Astrocyte (in vitro differentiated cells and primary cell): ENCODE data around the gene GPR39. TPM values are rescaled to one million over a fixed set of nuclear protein-coding genes. Genes with fewer than 3 reads are reported as not detected.

Experiments used
- DNase-seq: peaks from one replicate; pipeline ENCODE4 v3.0.0-alpha.2; 2010; ENCODE audit warnings: low read depth
- FAIRE-seq: peaks from 2 replicates; lab custom pipeline; 2011; peaks lifted over from hg19 to GRCh38; lab: Jason Lieb, UNC
- H2AFZ ChIP-seq: 2 replicates; pipeline ENCODE4 v1.6.0; 2012; ENCODE audit warnings: low read depth, low read length, inconsistent platforms
- H3K27ac ChIP-seq: 2 replicates; pipeline ENCODE4 v1.5.1; 2011; ENCODE audit warnings: low read depth, low read length, inconsistent platforms
- H3K27me3 ChIP-seq: 2 replicates; pipeline ENCODE4 v1.6.0; 2011; ENCODE audit warnings: low read length, inconsistent platforms; ENCODE audit not compliant: insufficient read depth
- H3K36me3 ChIP-seq: 2 replicates; pipeline ENCODE4 v1.5.1; 2011; ENCODE audit warnings: low read length, inconsistent platforms; ENCODE audit not compliant: insufficient read depth
- H3K4me1 ChIP-seq: 2 replicates; pipeline ENCODE4 v1.5.1; 2011; ENCODE audit warnings: low read length, inconsistent platforms; ENCODE audit not compliant: insufficient read depth
- H3K4me2 ChIP-seq: 2 replicates; pipeline ENCODE4 v1.6.0; 2012; ENCODE audit warnings: low read length, inconsistent platforms
- H3K4me3 ChIP-seq: 2 replicates; pipeline ENCODE4 v1.5.1; 2011; ENCODE audit warnings: low read depth, mild to moderate bottlenecking, low read length, inconsistent platforms; ENCODE audit not compliant: insufficient read depth
- H3K79me2 ChIP-seq: 2 replicates; pipeline ENCODE4 v1.6.0; 2012; ENCODE audit warnings: mild to moderate bottlenecking, low read length, inconsistent platforms; ENCODE audit not compliant: insufficient read depth
- H3K9ac ChIP-seq: 2 replicates; pipeline ENCODE4 v1.6.0; 2012; ENCODE audit warnings: mild to moderate bottlenecking, low read length, inconsistent platforms
- H3K9me3 ChIP-seq: 2 replicates; pipeline ENCODE4 v1.5.1; 2012; ENCODE audit warnings: low read depth, mild to moderate bottlenecking, low read length, inconsistent platforms; ENCODE audit not compliant: insufficient read depth
- H4K20me1 ChIP-seq: 2 replicates; pipeline ENCODE4 v1.6.0; 2012; ENCODE audit warnings: low read length, inconsistent platforms; ENCODE audit not compliant: insufficient read depth
- H3K27ac Mint-ChIP-seq: one replicate; pipeline ENCODE4 v1.8.0; 2021; ENCODE audit warnings: mild to moderate bottlenecking, mixed read lengths; ENCODE audit not compliant: unreplicated experiment
- H3K27me3 Mint-ChIP-seq: one replicate; pipeline ENCODE4 v1.8.0; 2021; ENCODE audit warnings: low read depth, mixed read lengths; ENCODE audit not compliant: unreplicated experiment
- H3K36me3 Mint-ChIP-seq: one replicate; pipeline ENCODE4 v1.8.0; 2021; ENCODE audit warnings: low read depth, mixed read lengths; ENCODE audit not compliant: unreplicated experiment
- H3K4me1 Mint-ChIP-seq: one replicate; pipeline ENCODE4 v1.8.0; 2021; ENCODE audit warnings: low read depth, mixed read lengths; ENCODE audit not compliant: unreplicated experiment
- H3K4me3 Mint-ChIP-seq: one replicate; pipeline ENCODE4 v1.8.0; 2021; ENCODE audit warnings: mild to moderate bottlenecking, moderate library complexity, mixed read lengths; ENCODE audit not compliant: unreplicated experiment
- H3K9me3 Mint-ChIP-seq: one replicate; pipeline ENCODE4 v1.8.0; 2021; ENCODE audit warnings: mild to moderate bottlenecking, mixed read lengths; ENCODE audit not compliant: unreplicated experiment
- EZH2 ChIP-seq: IDR thresholded peaks from 2 replicates; pipeline ENCODE4 v1.6.1; 2012; ENCODE audit warnings: mild to moderate bottlenecking, low read length, inconsistent platforms; ENCODE audit not compliant: insufficient read depth
- total RNA-seq: library from RNA; stranded (reverse); gene quantifications from 2 replicates; pipeline ENCODE4 v1.2.1, GENCODE V29; 2021
- TF ChIP-seq, protein P1 (sequence below): IDR thresholded peaks from 2 replicates; pipeline ENCODE4 v1.5.1; 2011; ENCODE audit warnings: low read depth, mild to moderate bottlenecking, inconsistent platforms, low read length, moderate library complexity; ENCODE audit not compliant: insufficient read depth

The GPR39 gene
- total RNA-seq, 1 donor from 2014 or later: 4.4 TPM

GRCh38 chr2:132680544-132680943 is 263.9 kb downstream of the GPR39 start:
- Histone ChIP-seq H3K27ac (no peak overlapping the region), H2AFZ (no peak overlapping the region), H3K27me3 (no peaks in the 10 kb centered on the region), H4K20me1 (no peaks in the 10 kb centered on the region), H3K4me1 (peaks cover 21% of the 10 kb centered on the region), H3K9ac (no peak overlapping the region), H3K79me2 (no peaks in the 10 kb centered on the region), H3K4me2 (no peak overlapping the region), H3K36me3 (no peaks in the 10 kb centered on the region), H3K4me3 (no peak overlapping the region), H3K9me3 (no peaks in the 10 kb centered on the region)
- Mint-ChIP-seq H3K9me3 (no peaks in the 10 kb centered on the region), H3K4me3 (no peak overlapping the region), H3K27ac (no peak overlapping the region), H3K27me3 (no peaks in the 10 kb centered on the region), H3K36me3 (no peaks in the 10 kb centered on the region), H3K4me1 (peaks cover 15% of the 10 kb centered on the region)
- FAIRE-seq: no peak
- TF ChIP-seq EZH2: no peak
- TF ChIP-seq, protein P1, sequence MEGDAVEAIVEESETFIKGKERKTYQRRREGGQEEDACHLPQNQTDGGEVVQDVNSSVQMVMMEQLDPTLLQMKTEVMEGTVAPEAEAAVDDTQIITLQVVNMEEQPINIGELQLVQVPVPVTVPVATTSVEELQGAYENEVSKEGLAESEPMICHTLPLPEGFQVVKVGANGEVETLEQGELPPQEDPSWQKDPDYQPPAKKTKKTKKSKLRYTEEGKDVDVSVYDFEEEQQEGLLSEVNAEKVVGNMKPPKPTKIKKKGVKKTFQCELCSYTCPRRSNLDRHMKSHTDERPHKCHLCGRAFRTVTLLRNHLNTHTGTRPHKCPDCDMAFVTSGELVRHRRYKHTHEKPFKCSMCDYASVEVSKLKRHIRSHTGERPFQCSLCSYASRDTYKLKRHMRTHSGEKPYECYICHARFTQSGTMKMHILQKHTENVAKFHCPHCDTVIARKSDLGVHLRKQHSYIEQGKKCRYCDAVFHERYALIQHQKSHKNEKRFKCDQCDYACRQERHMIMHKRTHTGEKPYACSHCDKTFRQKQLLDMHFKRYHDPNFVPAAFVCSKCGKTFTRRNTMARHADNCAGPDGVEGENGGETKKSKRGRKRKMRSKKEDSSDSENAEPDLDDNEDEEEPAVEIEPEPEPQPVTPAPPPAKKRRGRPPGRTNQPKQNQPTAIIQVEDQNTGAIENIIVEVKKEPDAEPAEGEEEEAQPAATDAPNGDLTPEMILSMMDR: no peak
- no peak for DNase-seq

- no peaks in the 10 kb centered on the region for H3K36me3 Mint-ChIP-seq
- H3K4me2 ChIP-seq: no peak overlapping the region
- TF ChIP-seq, protein P1: no peak
- no peak for TF ChIP-seq EZH2
- H3K4me1 Mint-ChIP-seq: peaks cover 15% of the 10 kb centered on the region
- no peaks in the 10 kb centered on the region for H4K20me1 ChIP-seq
- no peaks in the 10 kb centered on the region for H3K9me3 Mint-ChIP-seq
- no peaks in the 10 kb centered on the region for H3K79me2 ChIP-seq
- no peak overlapping the region for H3K9ac ChIP-seq
- H2AFZ ChIP-seq: no peak overlapping the region
- no peak overlapping the region for H3K27ac Mint-ChIP-seq
- H3K27me3 ChIP-seq: no peaks in the 10 kb centered on the region
- H3K4me1 ChIP-seq: peaks cover 21% of the 10 kb centered on the region
- DNase-seq: no peak
- H3K9me3 ChIP-seq: no peaks in the 10 kb centered on the region
- no peak overlapping the region for H3K27ac ChIP-seq
- H3K4me3 Mint-ChIP-seq: no peak overlapping the region
- no peak overlapping the region for H3K4me3 ChIP-seq
- no peaks in the 10 kb centered on the region for H3K36me3 ChIP-seq
- no peak for FAIRE-seq
- no peaks in the 10 kb centered on the region for H3K27me3 Mint-ChIP-seq
These were observed 265.2 kb downstream of the GPR39 start for GRCh38 chr2:132681766-132682165.

- FAIRE-seq: peak; percentile 71
- no peaks in the 10 kb centered on the region for H3K79me2 ChIP-seq
- no peaks in the 10 kb centered on the region for H3K9me3 Mint-ChIP-seq
- H3K4me1 ChIP-seq: no peaks in the 10 kb centered on the region
- TF ChIP-seq EZH2: no peak
- TF ChIP-seq, protein P1: no peak
- H2AFZ ChIP-seq: no peak overlapping the region
- no peak overlapping the region for H3K9ac ChIP-seq
- H3K27ac ChIP-seq: no peak overlapping the region
- peak; percentile 49 for DNase-seq
- no peaks in the 10 kb centered on the region for H4K20me1 ChIP-seq
- H3K4me3 ChIP-seq: no peak overlapping the region
- no peak overlapping the region for H3K27ac Mint-ChIP-seq
- H3K4me3 Mint-ChIP-seq: no peak overlapping the region
- H3K36me3 ChIP-seq: no peaks in the 10 kb centered on the region
- no peaks in the 10 kb centered on the region for H3K27me3 ChIP-seq
- no peaks in the 10 kb centered on the region for H3K36me3 Mint-ChIP-seq
- H3K4me2 ChIP-seq: no peak overlapping the region
- H3K9me3 ChIP-seq: no peaks in the 10 kb centered on the region
- H3K27me3 Mint-ChIP-seq: peaks cover 5% of the 10 kb centered on the region
- H3K4me1 Mint-ChIP-seq: no peaks in the 10 kb centered on the region
These were observed 274.2 kb downstream of the GPR39 start for GRCh38 chr2:132690664-132691303.
